IPS-NIHi7 (cell line): ENCODE data around the gene HEXIM1.
A peak's percentile ranks its signal among the peaks of the same experiment; 100 is the strongest.
"Not testable (repeated sequence)": the region's sequence is repeated elsewhere in the genome, so short reads cannot be mapped to it uniquely, and the experiment has no call there.

Source experiments
- DNase-seq: peaks from one replicate; pipeline ENCODE4 v3.0.0; 2012; ENCODE audit warnings: mixed read lengths; ENCODE audit errors: extremely low spot score

The HEXIM1 gene

GRCh38 chr17:45113424-45113754, 34.9 kb upstream of the HEXIM1 start:
- DNase-seq: no peak

DNA sequence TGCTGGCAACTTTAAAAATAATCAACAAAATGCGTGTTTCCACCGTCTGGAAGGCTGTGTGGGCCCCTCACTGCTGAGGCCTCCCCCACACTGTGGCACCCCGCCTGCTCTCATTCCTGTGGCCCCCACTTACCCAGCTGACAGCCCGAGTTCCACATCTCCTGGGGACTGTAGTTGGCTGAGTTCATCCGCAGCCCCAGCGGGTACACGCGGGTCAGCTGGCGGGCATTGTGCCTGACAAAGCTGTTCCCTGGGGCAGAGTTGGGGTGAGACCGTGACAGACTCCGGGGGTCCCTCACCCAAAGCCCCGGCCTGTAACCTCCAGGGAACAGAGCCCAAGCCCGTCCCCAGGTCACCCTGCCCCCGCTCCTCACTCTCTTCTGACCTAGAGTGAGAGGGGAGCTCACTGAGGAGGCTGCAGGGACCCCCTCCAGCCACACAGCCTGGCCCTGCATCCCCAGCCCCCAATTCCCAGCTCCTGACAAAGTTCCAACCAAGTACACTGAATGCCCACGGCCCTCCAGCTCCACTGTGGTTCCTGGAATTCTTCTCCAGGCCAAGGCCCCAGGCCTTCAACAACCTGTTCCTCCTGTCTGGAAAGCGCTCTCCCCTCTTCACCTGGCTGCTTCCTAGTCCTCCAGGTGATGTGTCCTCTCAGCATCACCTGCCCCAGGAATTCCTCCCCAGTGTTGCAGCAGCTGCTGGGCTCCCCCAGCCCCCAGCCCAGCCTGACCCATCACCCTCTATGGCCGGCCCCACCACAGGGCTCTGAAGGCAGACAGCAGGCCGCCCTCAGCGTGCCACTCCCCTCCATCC, 34.0 kb upstream of the HEXIM1 start:
- DNase-seq: no peak

GRCh38 chr17:45115015-45115625, 33.2 kb upstream of the HEXIM1 start:
- DNase-seq: no peak

- no peak for DNase-seq
Measured at GRCh38 chr17:45115871-45116270, 32.4 kb upstream of the HEXIM1 start.

DNA sequence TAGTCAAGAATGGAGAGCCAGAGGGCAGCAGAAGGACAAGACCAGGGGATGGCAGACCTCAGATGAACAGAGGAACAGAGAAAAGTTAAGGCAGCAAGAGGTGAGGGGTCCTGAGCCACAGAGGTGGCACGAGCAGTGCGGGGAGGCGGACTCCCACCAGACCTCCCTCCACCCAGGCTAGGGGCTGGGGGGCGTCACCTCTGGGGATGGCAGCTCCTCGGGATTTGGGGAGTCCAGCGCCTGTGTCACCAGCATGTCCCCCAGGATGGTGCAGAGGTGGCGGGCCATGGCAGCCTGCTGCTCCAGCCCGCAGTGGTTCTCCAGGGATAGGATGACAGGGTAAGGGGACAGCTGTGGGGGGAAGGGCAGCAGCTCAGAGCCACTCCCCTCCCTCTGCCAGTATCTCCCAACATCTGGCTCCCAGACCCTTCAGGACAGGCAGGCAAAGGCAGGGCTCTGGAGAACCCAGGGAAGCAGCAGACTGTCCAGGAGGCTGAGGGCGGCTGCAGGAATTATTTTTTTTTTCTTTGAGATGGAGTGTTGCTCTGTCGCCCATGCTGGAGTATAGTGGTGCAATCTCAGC, 31.8 kb upstream of the HEXIM1 start:
- no peak for DNase-seq

DNA sequence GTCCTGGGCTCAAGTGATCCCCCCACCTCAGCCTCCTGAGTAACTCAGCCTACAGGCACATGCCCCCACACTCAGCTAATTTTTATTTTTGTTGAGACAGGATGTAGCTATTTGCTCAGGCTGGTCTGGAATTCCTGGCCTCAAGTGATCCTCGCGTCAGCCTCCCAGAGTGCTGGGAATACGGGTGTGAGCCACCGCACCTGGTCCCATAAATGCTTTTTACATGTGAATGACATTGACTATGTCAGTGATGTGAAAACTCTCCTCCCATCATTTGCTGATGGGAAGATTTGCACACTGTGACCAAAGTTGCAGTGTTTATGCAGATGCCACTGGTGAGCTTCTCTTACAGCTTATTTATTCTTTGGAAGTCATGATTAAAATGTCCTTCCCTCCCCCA, 30.9 kb upstream of the HEXIM1 start:
- DNase-seq: no peak

- no peak for DNase-seq
Measured at GRCh38 chr17:45117848-45118646, 30.2 kb upstream of the HEXIM1 start.

- DNase-seq: no peak
Measured at GRCh38 chr17:45118691-45119090, 29.6 kb upstream of the HEXIM1 start.

GRCh38 chr17:45119964-45120363, 28.3 kb upstream of the HEXIM1 start:
- no peak for DNase-seq

- no peak for DNase-seq
Measured at GRCh38 chr17:45120558-45120957, 27.7 kb upstream of the HEXIM1 start.

- DNase-seq: no peak
Measured at GRCh38 chr17:45121055-45121454, 27.2 kb upstream of the HEXIM1 start.

DNA sequence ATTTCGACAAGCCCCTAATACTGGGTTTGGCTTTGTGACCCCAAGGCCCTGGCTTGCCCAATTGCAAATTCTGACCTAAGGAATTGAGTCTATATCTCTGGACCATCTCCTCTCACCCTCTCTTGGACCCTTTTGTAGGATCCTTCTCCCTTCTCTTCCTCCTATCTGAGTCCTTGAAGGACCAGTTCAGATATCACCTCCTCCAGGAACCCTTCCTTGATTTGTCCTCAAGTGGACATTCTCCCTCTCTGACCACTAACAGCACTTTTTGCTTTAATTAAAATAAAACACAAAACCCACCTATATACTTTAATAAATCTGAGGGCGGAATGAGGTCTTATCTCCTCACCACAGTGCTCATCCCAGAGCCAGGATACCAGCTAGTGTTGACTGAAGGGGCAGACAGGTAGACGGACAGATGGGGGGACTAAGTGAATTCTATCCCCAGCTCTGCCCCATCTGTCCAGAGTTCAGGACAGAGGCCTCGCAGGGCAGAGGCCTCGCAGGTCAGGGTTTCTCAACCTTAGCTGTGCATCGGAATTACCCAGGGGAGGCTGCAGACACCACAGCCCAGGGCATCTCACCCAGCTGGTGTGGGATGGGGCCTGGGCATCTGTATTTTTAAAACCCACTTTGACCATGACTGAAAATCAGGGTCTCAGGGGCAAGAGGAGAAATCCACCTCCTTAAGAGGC, 25.1 kb upstream of the HEXIM1 start:
- no peak for DNase-seq

GRCh38 chr17:45123930-45124796, 24.1 kb upstream of the HEXIM1 start:
- DNase-seq: peak; percentile 52

DNA sequence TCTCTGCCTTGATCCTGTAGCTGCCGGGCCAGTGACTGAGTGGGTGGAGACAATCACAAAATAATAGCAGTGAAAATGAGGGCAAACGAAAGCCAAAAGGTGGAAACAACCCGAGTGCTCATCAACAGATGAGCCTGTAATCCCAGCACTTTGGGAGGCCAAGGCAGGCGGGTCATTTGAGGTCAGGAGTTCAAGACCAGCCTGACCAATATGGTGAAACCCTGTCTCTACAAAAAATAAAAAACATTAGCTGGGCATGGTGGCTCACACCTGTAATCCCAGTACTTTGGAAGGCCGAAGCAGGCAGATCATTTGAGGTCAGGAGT, 23.5 kb upstream of the HEXIM1 start:
- DNase-seq: not testable (repeated sequence)

DNA sequence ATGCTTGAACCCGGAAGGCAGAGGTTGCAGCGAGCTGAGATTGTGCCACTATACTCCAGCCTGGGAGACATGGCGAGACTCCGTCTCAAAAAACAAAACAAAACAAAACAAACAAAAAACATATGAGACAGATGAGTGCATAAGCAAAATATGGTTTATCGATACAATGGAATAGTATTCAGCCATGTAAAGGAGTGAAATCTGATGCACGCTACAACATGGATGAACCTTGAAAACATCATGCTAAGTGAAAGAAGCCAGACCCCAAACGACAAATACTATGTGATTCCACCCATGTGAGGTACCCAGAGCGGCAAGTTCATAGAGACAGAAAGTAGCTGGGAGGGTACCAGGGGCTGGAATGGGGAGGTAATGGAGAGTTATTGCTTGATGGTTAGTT, 22.8 kb upstream of the HEXIM1 start:
- no peak for DNase-seq

GRCh38 chr17:45127207-45127547, 21.1 kb upstream of the HEXIM1 start:
- no peak for DNase-seq

DNA sequence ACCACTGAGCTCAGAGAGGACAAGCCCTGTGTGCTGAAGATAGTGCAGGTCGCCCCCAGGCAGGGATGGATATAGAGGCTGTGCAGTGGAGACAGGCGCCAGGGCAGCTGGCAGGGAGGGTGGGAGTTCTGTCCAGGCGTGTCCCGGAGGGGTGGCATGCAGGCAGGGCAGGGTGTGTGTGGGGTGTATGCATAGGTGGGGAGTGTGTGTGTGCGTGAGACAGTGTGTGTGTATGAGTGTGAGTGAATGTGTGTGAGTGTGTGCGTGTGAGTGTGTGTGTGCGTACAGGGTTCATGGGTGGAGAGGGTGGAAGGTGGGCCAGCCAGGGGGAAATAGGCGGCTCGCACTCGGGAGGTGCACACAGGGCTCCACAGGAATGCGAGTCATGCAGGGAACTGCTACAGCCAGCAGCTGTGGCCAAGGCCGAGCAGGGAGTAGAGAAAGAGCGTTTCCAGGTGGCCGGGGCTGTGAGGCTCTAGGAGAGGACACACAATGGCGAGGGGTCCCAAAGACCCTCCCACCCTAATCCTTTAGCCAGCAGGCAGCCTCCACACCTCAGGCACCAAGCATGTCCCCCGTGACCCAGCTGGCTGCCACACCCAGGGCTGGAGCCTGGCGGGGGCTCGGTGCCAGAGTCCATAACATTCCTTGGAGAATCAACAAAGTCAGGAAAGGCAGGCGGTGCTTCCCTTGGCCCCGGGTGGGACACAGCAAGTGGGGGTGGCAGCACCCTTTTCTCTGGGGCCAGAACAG, 20.6 kb upstream of the HEXIM1 start:
- no peak for DNase-seq

DNA sequence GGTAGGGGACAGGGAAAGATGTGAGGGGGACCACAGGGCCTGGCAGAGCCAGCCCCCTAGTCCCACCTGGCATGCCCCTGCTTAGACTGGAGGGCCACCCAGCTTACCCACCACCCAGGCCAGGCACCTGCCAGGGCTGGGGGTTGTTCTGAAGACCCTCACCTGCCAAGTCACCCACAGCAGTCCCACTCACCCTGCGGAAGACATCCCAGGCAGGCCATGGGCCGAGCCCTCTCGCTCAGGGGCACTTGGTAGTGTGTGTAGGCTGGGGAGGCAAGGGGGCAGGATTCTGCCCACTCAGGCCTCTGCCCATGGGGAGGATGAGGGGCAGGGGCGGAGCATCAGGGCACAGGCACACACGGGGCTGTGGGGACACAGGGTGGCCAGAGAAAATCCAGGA, 19.9 kb upstream of the HEXIM1 start:
- DNase-seq: no peak

- no peak for DNase-seq
Measured at GRCh38 chr17:45128989-45129388, 19.3 kb upstream of the HEXIM1 start.

DNA sequence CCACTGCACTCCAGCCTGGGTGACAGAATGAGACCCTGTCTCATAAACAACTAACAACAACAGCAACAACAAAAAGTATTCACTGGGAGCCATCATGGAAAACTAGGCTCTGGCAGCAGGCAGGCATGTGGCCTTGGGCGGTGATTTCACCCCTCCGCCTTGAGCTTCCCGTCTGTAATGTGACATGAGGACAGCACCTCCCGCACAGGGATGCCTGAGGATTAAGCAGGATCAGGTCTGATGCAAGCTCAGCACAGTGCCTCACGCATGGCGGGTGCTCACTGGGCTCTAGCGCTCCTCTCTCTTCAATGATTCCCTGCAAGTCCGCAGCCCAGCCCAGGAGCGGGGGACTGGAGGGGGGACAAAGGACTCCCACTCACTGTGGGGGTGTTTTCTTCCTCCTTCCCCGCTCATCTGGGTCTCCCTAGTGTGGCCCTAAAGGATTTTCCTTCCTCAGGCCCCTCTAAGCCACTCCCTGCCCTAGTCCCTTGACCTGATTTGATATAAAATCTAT, 18.8 kb upstream of the HEXIM1 start:
- no peak for DNase-seq
